Brain microvascular endothelial cell (primary cell): ENCODE measurements around the gene PIEZO2.

Experiments
- DNase-seq: peaks from one replicate; pipeline ENCODE4 v3.0.0-alpha.2; 2020
- H3K27ac ChIP-seq: fragments of 250-450 bp; sonication (Bioruptor Pico); 2 replicates; pipeline ENCODE4 v1.5.1; 2020; ENCODE audit warnings: mild to moderate bottlenecking, moderate library complexity
- H3K27me3 ChIP-seq: fragments of 250-450 bp; sonication (Bioruptor Pico); replicated peaks from 2 replicates; pipeline ENCODE4 v1.5.1; 2020; ENCODE audit warnings: mild to moderate bottlenecking
- H3K36me3 ChIP-seq: fragments of 250-450 bp; sonication (Bioruptor Pico); replicated peaks from 2 replicates; pipeline ENCODE4 v1.5.1; 2020; ENCODE audit warnings: mild to moderate bottlenecking
- H3K4me3 ChIP-seq: 2 replicates; pipeline ENCODE4 v1.5.1; 2011; ENCODE audit warnings: low read depth, mild to moderate bottlenecking, control low read depth, low read length, moderate library complexity
- CTCF ChIP-seq: IDR thresholded peaks from 2 replicates; pipeline ENCODE4 v1.5.1; 2011; ENCODE audit warnings: low read depth, mild to moderate bottlenecking, moderate library complexity, low read length, control low read depth, inconsistent platforms; ENCODE audit errors: missing control alignments
- in situ Hi-C: cut with HindIII; loops from 2 replicates; pipeline ENCODE4 v1.10.0; 2017; ENCODE audit warnings: low sequenced_read_pairs, low pct_ligation_motif_present

The PIEZO2 gene

GRCh38 chr18:10843565-10843964, 305.8 kb downstream of the PIEZO2 start:
- H3K27me3 ChIP-seq = no peaks in the 10 kb centered on the region
- H3K27ac ChIP-seq = no peak overlapping the region
- in situ Hi-C loops = no loop called here
- TF ChIP-seq CTCF = no peak
- H3K36me3 ChIP-seq = no peaks in the 10 kb centered on the region
- no peak for DNase-seq
- no peak overlapping the region for H3K4me3 ChIP-seq

GRCh38 chr18:10842861-10843260, 306.5 kb downstream of the PIEZO2 start:
- no peak overlapping the region for H3K27ac ChIP-seq
- no peak for TF ChIP-seq CTCF
- H3K27me3 ChIP-seq = no peaks in the 10 kb centered on the region
- H3K36me3 ChIP-seq = no peaks in the 10 kb centered on the region
- DNase-seq = no peak
- in situ Hi-C loops = no loop called here
- no peak overlapping the region for H3K4me3 ChIP-seq

GRCh38 chr18:10842371-10842770, 307.0 kb downstream of the PIEZO2 start:
- H3K4me3 ChIP-seq = no peak overlapping the region
- H3K27ac ChIP-seq = no peak overlapping the region
- no peak for DNase-seq
- no peaks in the 10 kb centered on the region for H3K36me3 ChIP-seq
- in situ Hi-C loops = no loop called here
- no peak for TF ChIP-seq CTCF
- H3K27me3 ChIP-seq = no peaks in the 10 kb centered on the region

- DNase-seq = no peak
- in situ Hi-C loops = no loop called here
- no peak for TF ChIP-seq CTCF
- H3K27me3 ChIP-seq = no peaks in the 10 kb centered on the region
- no peak overlapping the region for H3K4me3 ChIP-seq
- H3K27ac ChIP-seq = no peak overlapping the region
- no peaks in the 10 kb centered on the region for H3K36me3 ChIP-seq
These were observed 308.2 kb downstream of the PIEZO2 start for GRCh38 chr18:10841203-10841602.

GRCh38 chr18:10840743-10841142, 308.6 kb downstream of the PIEZO2 start:
- H3K27ac ChIP-seq = no peak overlapping the region
- no peak overlapping the region for H3K4me3 ChIP-seq
- in situ Hi-C loops = no loop called here
- DNase-seq = no peak
- TF ChIP-seq CTCF = no peak
- no peaks in the 10 kb centered on the region for H3K27me3 ChIP-seq
- no peaks in the 10 kb centered on the region for H3K36me3 ChIP-seq

- in situ Hi-C loops = no loop called here
- Histone ChIP-seq H3K4me3 (no peak overlapping the region), H3K36me3 (no peaks in the 10 kb centered on the region), H3K27me3 (no peaks in the 10 kb centered on the region), H3K27ac (no peak overlapping the region)
- no peak for TF ChIP-seq CTCF
- DNase-seq = no peak
These were observed 309.9 kb downstream of the PIEZO2 start for GRCh38 chr18:10839421-10839820.
